HEK293 (cell line): Measurements from ENCODE around the gene RBM19.

ENCODE experiments used
- TF ChIP-seq, protein P1 (sequence below): sonication (generic); formaldehyde crosslinking; IDR thresholded peaks from 2 replicates; pipeline ENCODE4 v1.8.1; 2022; ENCODE audit warnings: mild to moderate bottlenecking, moderate library complexity, missing genetic modification reagents
- TF ChIP-seq, protein P2 (sequence below): fragments of 450-650 bp; formaldehyde crosslinking; IDR thresholded peaks from 2 replicates; pipeline ENCODE4 v1.5.1; 2016; ENCODE audit warnings: missing biosample characterization, missing genetic modification characterization

DNA sequence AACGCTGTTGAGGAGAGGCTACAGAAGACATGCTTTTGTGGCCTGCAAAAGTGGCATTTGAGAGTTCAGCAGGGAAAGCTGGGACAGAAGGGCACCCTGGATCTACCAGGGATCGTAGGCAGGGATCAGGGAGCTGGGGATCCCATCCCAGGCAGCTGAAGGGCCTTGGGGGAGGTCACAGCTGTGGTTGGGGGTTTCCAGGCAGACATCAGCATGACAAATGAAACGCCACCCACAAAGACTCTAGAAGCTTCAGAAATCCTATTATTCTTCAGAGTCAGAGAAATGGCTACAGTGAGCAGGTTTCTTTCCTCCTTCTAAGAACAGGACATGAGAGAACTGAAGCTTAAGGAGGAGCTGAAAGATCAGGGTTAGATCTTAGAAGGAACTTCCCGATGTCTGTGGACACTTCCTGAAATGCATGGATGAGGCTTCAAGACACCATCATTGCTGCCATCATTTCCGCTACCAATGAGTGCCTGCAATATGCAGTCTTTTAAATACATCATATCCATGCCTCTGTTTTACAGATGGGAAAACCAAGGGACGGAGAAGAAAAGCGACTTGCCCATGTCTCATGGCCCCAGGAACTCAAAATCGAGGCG lies 104.3 kb downstream of the RBM19 start:
- TF ChIP-seq, protein P1, sequence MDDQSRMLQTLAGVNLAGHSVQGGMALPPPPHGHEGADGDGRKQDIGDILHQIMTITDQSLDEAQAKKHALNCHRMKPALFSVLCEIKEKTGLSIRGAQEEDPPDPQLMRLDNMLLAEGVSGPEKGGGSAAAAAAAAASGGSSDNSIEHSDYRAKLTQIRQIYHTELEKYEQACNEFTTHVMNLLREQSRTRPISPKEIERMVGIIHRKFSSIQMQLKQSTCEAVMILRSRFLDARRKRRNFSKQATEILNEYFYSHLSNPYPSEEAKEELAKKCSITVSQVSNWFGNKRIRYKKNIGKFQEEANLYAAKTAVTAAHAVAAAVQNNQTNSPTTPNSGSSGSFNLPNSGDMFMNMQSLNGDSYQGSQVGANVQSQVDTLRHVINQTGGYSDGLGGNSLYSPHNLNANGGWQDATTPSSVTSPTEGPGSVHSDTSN (CRISPR knock-in tag), result no peak
- TF ChIP-seq, protein P2, sequence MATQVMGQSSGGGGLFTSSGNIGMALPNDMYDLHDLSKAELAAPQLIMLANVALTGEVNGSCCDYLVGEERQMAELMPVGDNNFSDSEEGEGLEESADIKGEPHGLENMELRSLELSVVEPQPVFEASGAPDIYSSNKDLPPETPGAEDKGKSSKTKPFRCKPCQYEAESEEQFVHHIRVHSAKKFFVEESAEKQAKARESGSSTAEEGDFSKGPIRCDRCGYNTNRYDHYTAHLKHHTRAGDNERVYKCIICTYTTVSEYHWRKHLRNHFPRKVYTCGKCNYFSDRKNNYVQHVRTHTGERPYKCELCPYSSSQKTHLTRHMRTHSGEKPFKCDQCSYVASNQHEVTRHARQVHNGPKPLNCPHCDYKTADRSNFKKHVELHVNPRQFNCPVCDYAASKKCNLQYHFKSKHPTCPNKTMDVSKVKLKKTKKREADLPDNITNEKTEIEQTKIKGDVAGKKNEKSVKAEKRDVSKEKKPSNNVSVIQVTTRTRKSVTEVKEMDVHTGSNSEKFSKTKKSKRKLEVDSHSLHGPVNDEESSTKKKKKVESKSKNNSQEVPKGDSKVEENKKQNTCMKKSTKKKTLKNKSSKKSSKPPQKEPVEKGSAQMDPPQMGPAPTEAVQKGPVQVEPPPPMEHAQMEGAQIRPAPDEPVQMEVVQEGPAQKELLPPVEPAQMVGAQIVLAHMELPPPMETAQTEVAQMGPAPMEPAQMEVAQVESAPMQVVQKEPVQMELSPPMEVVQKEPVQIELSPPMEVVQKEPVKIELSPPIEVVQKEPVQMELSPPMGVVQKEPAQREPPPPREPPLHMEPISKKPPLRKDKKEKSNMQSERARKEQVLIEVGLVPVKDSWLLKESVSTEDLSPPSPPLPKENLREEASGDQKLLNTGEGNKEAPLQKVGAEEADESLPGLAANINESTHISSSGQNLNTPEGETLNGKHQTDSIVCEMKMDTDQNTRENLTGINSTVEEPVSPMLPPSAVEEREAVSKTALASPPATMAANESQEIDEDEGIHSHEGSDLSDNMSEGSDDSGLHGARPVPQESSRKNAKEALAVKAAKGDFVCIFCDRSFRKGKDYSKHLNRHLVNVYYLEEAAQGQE (tag by site-specific recombination), result no peak
